Right atrium auricular region (tissue), 2 donors: ENCODE measurements around the gene CDKAL1. TPM values are rescaled to one million over a fixed set of nuclear protein-coding genes. Genes with fewer than 3 reads are reported as not detected.

Experiments used
- DNase-seq: peaks from one replicate; pipeline ENCODE4 v3.0.0-alpha.2; 2019; ENCODE audit warnings: low spot score
- H3K27ac ChIP-seq, 2 donors: fragments of 200-600 bp; sonication (generic); 1 replicate in 1 of 2; 2 replicates in 1 of 2; pipeline ENCODE4 v1.5.1; 2016 to 2019
- H3K27me3 ChIP-seq, 2 donors: fragments of 200-600 bp; sonication (generic); one replicate each; pipeline versions ENCODE4 v1.5.1 to v1.6.0; 2017 to 2019
- H3K36me3 ChIP-seq: fragments of 200-600 bp; sonication (generic); one replicate; pipeline ENCODE4 v1.5.1; 2016
- H3K4me1 ChIP-seq, 2 donors: fragments of 200-600 bp; sonication (generic); one replicate each; pipeline versions ENCODE4 v1.5.1 to v1.6.0; 2017 to 2019
- H3K4me3 ChIP-seq, 2 donors: fragments of 200-600 bp; sonication (generic); 1 replicate in 1 of 2; 2 replicates in 1 of 2; pipeline ENCODE4 v1.5.1; 2017 to 2019; ENCODE audit warnings: mild to moderate bottlenecking in 1 of 2, moderate library complexity in 1 of 2
- H3K9me3 ChIP-seq, 2 donors: fragments of 200-600 bp; sonication (generic); one replicate each; pipeline ENCODE4 v1.5.1; 2019
- total RNA-seq, 2 donors: library from RNA; depleted of rRNA; stranded (reverse); fragments of >200 nt; gene quantifications; one replicate each; pipeline ENCODE4 v1.1.0, GENCODE V29; 2016
- TF ChIP-seq, protein P1 (sequence below), 2 donors: fragments of 200-600 bp; sonication (generic); IDR thresholded peaks; one replicate each; pipeline ENCODE4 v1.5.1; 2019; ENCODE audit warnings: antibody characterized with exemption in 2 of 2

The CDKAL1 gene
- total RNA-seq, 2 donors from 2014 or later, result 8.8 to 10.5 TPM

- TF ChIP-seq, protein P1, sequence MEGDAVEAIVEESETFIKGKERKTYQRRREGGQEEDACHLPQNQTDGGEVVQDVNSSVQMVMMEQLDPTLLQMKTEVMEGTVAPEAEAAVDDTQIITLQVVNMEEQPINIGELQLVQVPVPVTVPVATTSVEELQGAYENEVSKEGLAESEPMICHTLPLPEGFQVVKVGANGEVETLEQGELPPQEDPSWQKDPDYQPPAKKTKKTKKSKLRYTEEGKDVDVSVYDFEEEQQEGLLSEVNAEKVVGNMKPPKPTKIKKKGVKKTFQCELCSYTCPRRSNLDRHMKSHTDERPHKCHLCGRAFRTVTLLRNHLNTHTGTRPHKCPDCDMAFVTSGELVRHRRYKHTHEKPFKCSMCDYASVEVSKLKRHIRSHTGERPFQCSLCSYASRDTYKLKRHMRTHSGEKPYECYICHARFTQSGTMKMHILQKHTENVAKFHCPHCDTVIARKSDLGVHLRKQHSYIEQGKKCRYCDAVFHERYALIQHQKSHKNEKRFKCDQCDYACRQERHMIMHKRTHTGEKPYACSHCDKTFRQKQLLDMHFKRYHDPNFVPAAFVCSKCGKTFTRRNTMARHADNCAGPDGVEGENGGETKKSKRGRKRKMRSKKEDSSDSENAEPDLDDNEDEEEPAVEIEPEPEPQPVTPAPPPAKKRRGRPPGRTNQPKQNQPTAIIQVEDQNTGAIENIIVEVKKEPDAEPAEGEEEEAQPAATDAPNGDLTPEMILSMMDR (IDR thresholded peaks at IDR 0.05), result no peak
- Histone ChIP-seq H3K9me3 (no peaks in the 10 kb centered on the region), H3K4me3 (no peak overlapping the region), H3K4me1 (peaks cover 0 to 9% of the 10 kb centered on the region in 2 donors), H3K27me3 (no peaks in the 10 kb centered on the region), H3K36me3 (no peaks in the 10 kb centered on the region), H3K27ac (no peak overlapping the region)
- no peak for DNase-seq
Measured at GRCh38 chr6:21171801-21172200, 637.5 kb downstream of the CDKAL1 start.

DNA sequence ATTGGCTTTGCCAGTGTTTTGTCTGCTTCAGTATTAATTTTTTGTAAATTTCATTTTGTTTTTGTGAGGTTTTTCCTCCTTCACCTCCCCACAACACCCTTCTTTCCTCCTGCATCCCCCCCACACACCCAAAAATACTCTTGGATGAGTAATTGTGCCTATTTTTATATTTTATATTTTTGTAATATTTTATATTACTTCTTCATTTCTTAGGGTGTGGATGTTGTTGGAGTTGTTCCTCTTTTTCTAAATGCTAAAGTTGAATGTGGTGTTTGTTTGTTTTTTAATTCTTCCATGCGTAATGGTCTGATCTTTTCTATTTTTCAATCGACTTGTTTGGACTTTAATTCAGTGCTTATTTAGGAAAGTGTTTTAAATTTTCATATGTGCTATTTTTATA, 638.8 kb downstream of the CDKAL1 start:
- H3K27me3 ChIP-seq, result no peaks in the 10 kb centered on the region
- H3K36me3 ChIP-seq, result no peaks in the 10 kb centered on the region
- H3K9me3 ChIP-seq, result no peaks in the 10 kb centered on the region
- no peak overlapping the region for H3K27ac ChIP-seq
- DNase-seq, result no peak
- TF ChIP-seq, protein P1 (IDR thresholded peaks at IDR 0.05), result no peak
- no peak overlapping the region for H3K4me3 ChIP-seq
- H3K4me1 ChIP-seq, result peaks cover 0 to 2% of the 10 kb centered on the region in 2 donors

DNA sequence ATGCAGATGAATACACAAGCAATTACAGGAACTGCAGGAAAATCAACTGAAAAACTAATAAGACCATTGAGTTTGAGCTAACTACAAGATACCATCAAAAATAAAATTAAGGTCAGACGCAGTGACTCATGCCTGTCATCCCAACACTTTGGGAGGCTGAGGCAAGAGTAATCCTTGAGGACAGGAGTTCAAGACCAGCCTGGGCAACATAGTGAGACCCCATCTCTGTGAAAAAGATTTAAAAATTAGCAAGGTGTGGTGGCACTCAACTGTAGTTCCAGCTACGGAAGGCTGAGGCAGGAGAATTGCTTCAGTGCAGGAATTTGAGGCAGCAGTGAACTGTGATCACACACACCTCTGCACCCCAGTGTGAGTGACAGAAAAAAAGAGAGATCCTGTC, 639.4 kb downstream of the CDKAL1 start:
- no peaks in the 10 kb centered on the region for H3K4me1 ChIP-seq
- DNase-seq, result no peak
- TF ChIP-seq, protein P1 (IDR thresholded peaks at IDR 0.05), result no peak
- no peak overlapping the region for H3K4me3 ChIP-seq
- H3K36me3 ChIP-seq, result no peaks in the 10 kb centered on the region
- no peaks in the 10 kb centered on the region for H3K9me3 ChIP-seq
- no peak overlapping the region for H3K27ac ChIP-seq
- H3K27me3 ChIP-seq, result no peaks in the 10 kb centered on the region

DNA sequence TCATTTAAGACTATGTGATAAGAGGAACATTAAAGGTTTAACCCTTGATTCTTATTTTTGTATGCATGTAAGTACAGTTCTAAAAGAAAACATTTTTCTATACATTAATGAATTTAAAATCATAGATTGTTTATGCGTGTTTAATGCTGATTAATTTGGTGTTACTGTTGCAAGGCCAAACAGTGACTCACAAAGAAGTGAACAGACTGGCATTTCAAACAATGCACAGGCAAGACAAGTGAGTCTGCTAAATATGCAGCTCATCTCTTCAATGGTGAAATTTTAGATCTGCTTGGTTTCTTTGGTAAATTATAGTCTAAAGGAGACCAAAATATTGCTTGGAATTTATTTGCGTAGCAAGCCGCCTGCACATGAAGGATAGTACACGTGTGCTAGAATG, 641.9 kb downstream of the CDKAL1 start:
- TF ChIP-seq, protein P1 (IDR thresholded peaks at IDR 0.05), result no peak
- H3K4me3 ChIP-seq, result no peak overlapping the region
- no peaks in the 10 kb centered on the region for H3K27me3 ChIP-seq
- peaks cover 0 to 9% of the 10 kb centered on the region in 2 donors for H3K9me3 ChIP-seq
- no peaks in the 10 kb centered on the region for H3K4me1 ChIP-seq
- H3K27ac ChIP-seq, result no peak overlapping the region
- H3K36me3 ChIP-seq, result no peaks in the 10 kb centered on the region
- no peak for DNase-seq

- TF ChIP-seq, protein P1 (IDR thresholded peaks at IDR 0.05), result no peak
- Histone ChIP-seq H3K4me1 (peaks cover 0 to 5% of the 10 kb centered on the region in 2 donors), H3K27ac (no peak overlapping the region), H3K4me3 (no peak overlapping the region), H3K27me3 (no peaks in the 10 kb centered on the region), H3K9me3 (peaks cover 0 to 9% of the 10 kb centered on the region in 2 donors), H3K36me3 (no peaks in the 10 kb centered on the region)
- no peak for DNase-seq
Measured at GRCh38 chr6:21180155-21180554, 645.9 kb downstream of the CDKAL1 start.

- Histone ChIP-seq H3K9me3 (peaks cover 0 to 9% of the 10 kb centered on the region in 2 donors), H3K27ac (no peak overlapping the region), H3K4me1 (peaks cover 0 to 5% of the 10 kb centered on the region in 2 donors), H3K27me3 (no peaks in the 10 kb centered on the region), H3K36me3 (no peaks in the 10 kb centered on the region), H3K4me3 (no peak overlapping the region)
- no peak for DNase-seq
- TF ChIP-seq, protein P1 (IDR thresholded peaks at IDR 0.05), result no peak
Measured at GRCh38 chr6:21180800-21181337, 646.6 kb downstream of the CDKAL1 start.
